Measurements from ENCODE around the gene ADGRG3.

The ADGRG3 gene

GRCh38 chr16:57645691-57646387 lies 22.3 kb upstream of the ADGRG3 start:
- no peak for DNase-seq (ENCODE audit: low read depth, low spot score)

- DNase-seq (ENCODE audit: low read depth, low spot score): no peak
These were observed 21.6 kb upstream of the ADGRG3 start for GRCh38 chr16:57646388-57647039.

DNA sequence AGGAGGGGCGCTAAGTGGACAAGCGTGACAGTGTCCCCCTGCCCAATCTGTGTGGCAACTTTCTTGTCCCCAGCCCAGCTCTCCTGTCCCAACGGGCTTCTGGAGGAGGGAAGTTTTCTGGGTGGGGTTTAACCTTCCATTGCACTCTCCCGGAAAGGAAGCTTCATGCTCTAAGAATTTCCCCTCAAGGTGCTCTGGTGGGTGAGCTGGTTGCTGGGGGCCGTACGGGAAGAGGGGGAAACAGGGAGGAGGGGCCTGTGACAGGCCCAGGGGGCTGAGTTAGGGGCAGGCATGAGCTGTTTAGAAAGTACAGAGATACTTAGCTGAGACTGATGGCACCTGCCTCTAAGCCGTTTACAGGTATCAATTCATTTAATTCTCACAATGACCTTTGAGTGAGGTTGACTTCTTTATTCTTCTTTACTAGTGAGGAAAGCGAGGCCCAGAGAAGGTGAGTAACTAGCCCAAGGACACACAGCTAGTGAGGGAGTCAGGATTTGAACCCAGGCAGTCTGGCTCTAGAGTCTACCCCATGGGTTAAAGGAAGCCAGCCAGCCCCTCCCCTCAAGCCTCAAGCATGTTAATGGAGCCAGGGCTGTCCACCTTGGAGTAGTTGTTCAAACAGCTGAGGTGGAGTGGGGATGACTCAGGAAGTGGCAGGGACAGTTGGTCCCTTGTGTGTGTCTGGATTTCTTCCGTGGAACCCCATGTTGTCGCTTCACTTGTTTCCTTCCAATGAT lies 20.8 kb upstream of the ADGRG3 start:
- DNase-seq (ENCODE audit: low read depth, low spot score): no peak

- no peak for DNase-seq (ENCODE audit: low read depth, low spot score)
These were observed 20.0 kb upstream of the ADGRG3 start for GRCh38 chr16:57648125-57648524.

- peak; percentile 88 for DNase-seq (ENCODE audit: low read depth, low spot score)
These were observed 19.3 kb upstream of the ADGRG3 start for GRCh38 chr16:57648581-57649442.

DNA sequence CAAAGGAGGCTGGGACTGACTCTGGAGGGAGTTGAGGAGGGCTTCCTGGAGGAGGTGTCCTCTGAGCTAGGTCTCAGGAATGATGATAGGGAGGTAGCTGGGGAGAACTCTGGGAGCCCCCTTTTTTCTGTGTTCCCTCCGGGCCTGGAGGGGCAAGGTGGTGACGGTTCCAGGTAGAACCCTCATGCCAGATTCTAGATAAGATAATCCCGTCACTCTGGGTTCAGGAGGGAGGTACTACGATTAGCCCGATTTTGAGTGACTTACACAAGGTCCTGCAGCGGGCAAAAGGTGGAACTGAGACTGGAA lies 18.7 kb upstream of the ADGRG3 start:
- DNase-seq (ENCODE audit: low read depth, low spot score): no peak

GRCh38 chr16:57649846-57650245 lies 18.3 kb upstream of the ADGRG3 start:
- no peak for DNase-seq (ENCODE audit: low read depth, low spot score)

- no peak for DNase-seq (ENCODE audit: low read depth, low spot score)
These were observed 16.5 kb upstream of the ADGRG3 start for GRCh38 chr16:57651344-57652333.

- no peak for DNase-seq (ENCODE audit: low read depth, low spot score)
These were observed 15.2 kb upstream of the ADGRG3 start for GRCh38 chr16:57652695-57653471.

DNA sequence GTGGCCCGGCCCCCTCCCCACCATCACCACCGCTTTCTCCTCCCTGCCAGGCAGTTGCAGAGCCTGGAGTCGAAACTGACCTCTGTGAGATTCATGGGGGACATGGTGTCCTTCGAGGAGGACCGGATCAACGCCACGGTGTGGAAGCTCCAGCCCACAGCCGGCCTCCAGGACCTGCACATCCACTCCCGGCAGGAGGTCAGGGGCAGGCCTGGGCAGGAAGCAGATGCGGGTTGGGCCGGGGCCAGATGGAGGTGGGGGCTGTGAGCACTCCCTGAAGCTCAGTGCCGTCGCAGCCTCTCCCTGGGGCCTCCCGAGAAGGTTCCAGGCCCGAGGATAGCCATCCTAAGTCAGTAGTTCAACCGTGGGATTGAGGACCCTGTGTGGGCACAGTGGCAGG lies 14.2 kb upstream of the ADGRG3 start:
- DNase-seq (ENCODE audit: low read depth, low spot score): no peak

GRCh38 chr16:57656342-57656955 lies 11.7 kb upstream of the ADGRG3 start:
- no peak for DNase-seq (ENCODE audit: low read depth, low spot score)

DNA sequence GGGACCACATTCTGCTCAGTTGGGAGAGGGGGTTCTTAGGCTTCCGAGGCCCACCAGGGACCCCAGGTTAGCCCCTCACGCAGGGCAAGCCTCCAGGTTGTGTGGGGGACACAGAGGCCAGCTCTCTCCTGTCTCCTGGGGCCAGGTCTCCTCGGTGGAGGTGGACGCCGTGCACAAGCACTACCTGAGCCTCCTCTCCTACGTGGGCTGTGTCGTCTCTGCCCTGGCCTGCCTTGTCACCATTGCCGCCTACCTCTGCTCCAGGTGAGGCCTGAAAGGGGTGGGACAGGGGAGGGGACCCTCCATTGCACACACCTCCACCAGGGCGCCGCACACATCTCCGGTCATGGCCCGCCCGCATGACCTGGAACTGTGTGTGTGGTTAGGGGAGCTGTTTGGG lies 10.9 kb upstream of the ADGRG3 start:
- DNase-seq (ENCODE audit: low read depth, low spot score): no peak

- no peak for DNase-seq (ENCODE audit: low read depth, low spot score)
These were observed 9.8 kb upstream of the ADGRG3 start for GRCh38 chr16:57658130-57658877.

- DNase-seq (ENCODE audit: low read depth, low spot score): no peak
These were observed 9.0 kb upstream of the ADGRG3 start for GRCh38 chr16:57658878-57659674.

DNA sequence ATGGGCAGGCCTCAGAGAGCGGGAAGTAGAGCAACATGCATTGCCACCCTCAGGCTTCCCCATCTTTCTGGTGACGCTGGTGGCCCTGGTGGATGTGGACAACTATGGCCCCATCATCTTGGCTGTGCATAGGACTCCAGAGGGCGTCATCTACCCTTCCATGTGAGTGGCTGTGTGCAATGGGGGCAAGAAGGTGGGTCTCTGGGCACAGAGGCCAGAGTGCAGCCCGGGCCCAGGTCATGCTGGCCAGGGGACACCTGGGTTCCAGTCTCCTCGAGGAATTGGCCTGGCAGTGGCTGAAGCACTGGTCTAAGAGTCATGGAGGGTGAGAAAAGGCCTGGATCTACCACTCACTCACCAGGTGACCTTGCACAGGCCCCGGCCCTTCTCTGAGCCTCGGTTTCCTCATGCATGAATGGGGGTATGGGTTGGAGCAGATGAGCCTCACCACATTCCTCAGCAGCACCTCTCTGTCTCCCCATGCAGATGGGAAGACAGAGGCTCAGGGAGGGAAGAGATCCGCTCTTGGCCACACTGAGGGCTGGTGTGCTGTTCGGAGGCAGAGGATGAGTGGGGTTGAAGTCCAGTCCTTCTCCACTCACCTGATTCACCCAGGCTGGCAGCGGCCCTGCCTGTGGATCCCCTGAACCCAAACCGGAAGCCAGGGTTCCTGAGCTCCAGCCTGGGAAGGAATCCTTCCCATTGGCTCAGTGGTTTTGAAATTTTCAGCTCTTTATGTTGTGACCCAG lies 7.2 kb upstream of the ADGRG3 start:
- DNase-seq (ENCODE audit: low read depth, low spot score): no peak

- no peak for DNase-seq (ENCODE audit: low read depth, low spot score)
These were observed 6.6 kb upstream of the ADGRG3 start for GRCh38 chr16:57661510-57661909.

All from astrocyte of the hippocampus (primary cell).